ENCODE measurements around the gene RIPOR2.

The RIPOR2 gene, protein sequence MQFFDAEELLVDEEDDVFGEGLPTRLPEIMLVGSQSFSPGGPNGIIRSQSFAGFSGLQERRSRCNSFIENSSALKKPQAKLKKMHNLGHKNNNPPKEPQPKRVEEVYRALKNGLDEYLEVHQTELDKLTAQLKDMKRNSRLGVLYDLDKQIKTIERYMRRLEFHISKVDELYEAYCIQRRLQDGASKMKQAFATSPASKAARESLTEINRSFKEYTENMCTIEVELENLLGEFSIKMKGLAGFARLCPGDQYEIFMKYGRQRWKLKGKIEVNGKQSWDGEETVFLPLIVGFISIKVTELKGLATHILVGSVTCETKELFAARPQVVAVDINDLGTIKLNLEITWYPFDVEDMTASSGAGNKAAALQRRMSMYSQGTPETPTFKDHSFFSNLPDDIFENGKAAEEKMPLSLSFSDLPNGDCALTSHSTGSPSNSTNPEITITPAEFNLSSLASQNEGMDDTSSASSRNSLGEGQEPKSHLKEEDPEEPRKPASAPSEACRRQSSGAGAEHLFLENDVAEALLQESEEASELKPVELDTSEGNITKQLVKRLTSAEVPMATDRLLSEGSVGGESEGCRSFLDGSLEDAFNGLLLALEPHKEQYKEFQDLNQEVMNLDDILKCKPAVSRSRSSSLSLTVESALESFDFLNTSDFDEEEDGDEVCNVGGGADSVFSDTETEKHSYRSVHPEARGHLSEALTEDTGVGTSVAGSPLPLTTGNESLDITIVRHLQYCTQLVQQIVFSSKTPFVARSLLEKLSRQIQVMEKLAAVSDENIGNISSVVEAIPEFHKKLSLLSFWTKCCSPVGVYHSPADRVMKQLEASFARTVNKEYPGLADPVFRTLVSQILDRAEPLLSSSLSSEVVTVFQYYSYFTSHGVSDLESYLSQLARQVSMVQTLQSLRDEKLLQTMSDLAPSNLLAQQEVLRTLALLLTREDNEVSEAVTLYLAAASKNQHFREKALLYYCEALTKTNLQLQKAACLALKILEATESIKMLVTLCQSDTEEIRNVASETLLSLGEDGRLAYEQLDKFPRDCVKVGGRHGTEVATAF

DNA sequence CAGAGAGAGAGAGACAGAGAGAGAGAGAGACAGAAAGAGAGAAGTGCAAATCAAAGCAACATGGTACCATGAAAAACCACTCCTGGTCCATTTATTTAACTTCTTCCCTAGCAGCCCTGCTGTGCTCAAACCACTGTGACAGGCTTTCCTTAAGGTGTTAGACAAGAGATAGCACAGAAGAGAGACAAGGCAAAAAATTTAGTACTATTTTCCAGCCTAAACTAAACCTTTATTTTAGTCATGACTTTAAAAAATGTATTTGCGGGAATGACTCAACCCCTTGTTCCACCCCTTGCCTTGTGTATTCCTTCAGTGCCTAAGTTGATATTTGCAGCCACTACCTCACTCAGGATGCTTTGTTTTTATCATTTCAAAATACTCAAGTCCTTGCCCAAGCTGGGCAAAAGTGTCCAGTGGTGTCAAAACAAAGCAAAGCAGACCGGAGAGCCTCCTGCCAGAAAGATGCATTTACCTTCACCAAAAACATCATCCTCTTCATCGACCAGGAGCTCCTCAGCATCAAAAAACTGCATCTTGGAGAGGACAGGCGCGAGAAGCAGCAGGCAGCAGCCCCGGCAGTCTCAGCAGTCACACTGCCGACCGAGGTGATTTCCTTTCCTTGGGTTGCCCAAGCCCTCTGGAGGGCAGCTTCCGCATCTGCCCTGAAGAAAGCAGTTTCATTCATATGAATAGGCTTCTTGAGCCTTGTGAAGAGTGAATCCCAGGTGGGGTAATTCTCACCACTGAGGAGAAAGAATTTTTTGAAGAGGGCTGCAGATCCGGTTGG is at the start of gene RIPOR2:
Gene RIPOR2 (minus strand): TSS at position 595 of the 787 bp plus-strand sequence. CDS start 62 bp downstream, at position 533.
- no peak for DNase-seq (ENCODE audit: low read depth in 2 of 2)

DNA sequence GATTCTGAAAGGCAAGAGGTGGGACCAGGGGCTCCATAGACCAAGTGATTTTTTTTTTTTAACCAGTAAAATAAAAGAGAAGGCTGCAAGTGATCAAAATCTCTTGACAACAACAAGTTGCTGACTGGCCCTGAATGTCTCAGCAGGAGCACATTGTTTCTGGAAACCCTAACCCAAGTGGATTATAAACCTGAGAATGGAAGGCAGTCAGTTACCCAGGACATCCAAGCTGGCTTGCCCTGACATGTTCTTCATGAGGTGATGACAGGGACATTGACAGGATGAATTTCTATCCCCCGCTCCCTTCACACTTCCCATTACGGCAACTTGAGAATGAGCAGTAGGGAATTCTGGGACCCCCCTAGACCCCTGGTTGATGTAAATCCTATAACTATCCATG is 49.6 kb upstream of the RIPOR2 start:
- no peak for DNase-seq (ENCODE audit: low read depth in 2 of 2)

DNA sequence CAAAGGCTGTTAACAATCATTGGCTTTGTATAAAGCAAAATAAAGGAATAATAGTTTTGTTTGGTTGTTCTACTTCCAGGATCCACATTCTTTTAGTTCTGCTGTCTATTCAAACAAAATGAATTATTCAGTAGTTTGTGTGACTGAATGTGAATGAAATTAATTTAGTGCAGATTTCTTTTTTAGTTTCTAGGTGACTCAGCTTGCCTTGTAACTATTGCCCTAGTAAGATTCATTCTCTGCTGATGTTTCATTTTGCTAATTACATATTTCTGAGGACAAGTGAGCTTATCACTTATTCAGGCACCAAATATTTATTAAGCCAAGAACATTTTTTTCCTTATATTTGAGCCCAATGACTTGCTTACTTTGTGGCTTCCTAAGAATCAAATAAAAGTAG is 46.5 kb upstream of the RIPOR2 start:
- DNase-seq (ENCODE audit: low read depth in 2 of 2) = peak; percentile 82 to 85

DNA sequence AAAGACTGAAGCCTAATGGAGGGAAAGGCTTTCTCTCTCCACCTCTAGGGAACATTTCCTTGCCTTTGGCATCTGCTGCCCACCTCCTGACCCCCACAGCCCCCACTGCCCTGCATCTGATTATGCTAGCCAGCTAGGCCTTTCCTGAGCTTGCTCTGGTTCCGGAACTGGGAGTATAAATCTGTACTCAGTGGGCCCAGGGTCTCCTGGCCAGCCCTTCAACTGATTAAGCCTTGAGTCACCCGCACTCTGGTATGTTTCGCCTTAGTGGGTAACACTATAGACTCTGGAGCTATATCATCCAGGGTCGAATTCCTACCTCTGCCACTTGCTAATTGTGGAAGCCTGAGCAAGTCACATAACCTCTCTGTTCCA is 45.6 kb upstream of the RIPOR2 start:
- no peak for DNase-seq (ENCODE audit: low read depth in 2 of 2)

DNA sequence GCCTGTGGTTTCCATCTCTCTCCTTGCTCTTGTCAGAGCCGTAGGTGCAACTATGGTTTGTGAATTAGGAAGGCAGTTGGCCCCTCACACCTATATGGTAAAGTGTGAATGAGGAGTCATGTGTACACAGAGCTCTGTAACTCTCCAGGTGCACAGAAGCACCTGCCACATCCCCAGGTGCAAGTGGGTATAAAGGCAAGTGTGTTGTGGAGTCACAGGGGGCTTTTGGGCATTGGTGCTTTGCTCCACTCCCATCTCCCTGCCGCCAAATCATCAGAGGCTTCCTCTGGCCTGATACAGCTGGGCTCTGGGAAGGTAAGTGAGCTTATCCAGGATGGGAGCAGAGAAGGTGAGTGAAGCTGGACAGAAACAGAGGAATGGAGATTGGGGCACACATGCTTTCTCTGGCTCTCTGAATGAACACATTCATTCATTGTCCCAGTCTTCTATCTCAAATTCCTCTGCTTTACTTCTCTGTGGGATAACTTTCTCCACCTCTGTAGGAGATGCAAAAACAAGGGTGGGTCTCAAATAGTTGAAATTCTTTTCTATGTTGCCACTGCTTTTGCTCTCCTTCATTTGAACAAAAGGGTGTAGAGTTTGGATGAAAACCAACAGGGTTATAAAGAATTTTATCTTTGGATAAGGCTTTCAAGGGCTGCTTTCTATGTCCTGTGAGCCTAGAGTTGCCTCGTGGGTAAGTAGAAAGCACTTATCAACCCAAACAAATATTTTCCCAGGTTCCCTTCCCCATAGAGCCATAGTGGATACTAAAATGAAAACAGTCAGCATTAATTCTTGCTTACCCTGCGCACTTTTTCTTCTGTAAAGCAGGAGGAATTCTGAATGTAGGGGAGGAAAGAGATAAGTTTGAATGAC is 45.0 kb upstream of the RIPOR2 start:
- DNase-seq (ENCODE audit: low read depth in 2 of 2) = peak in 1 of 2 experiments; percentile 36

DNA sequence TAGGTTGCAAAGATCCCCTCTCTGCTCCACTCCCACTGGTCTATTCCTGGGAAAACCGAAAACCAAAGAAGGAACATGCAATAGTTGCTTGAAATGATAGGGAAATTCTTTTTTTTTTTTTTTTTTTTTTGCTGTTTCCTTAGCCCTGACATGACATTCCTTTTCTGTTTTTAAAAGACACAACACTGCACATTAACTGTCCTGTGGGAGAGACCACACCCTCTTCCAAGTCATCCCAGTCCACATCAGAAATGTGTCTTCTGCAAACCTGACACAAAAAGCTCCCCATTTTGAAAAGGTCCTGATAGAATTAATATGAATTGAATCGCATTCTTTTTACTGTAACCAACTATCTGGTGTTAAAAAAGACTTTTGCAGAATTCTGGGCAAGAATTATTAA is 43.4 kb upstream of the RIPOR2 start:
- DNase-seq (ENCODE audit: low read depth in 2 of 2) = no peak

DNA sequence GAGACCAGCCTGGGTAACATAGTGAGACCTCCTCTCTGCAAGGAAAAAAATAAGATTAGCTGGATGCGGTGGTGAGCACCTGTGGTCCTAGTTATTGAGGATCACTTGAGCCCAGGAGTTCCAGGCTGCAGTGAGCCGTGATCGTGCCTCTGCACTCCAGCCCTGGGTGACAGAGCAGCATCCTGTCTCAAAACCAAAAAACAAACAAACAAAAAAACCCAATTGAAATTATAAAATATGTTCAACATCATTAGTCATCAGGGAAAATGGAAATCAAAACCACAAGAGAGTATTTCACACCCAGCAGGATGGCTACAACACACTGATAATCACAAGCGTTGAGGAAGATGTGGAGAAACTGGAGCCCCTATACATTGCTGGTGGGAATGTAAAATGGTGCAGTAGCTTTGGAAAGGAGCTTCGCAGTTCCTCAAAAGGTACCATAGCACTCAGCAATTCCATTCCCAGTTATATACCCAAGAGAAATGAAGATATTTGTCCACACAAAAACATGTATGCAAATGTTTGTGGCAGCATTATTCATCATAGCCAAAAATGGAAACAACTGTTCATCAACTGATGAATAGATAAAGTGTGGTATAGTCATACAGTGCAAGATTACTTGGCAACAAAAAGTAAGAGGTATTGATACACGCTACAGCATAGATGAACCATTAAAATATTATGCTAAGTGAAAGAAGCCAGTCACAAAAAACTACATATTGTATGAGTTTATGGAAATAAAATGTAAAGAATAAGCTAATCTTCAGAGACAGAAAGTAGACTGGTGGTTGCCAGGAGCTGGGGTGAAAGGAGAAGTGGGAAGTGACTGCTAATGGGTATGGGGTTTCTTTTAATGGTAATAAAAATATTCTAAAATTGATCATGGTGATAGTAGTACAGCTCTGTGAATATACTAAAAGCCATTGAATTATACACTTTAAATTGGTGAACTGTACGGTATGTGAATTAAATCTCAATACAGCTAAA is 38.7 kb upstream of the RIPOR2 start:
- DNase-seq (ENCODE audit: low read depth in 2 of 2) = no peak

DNA sequence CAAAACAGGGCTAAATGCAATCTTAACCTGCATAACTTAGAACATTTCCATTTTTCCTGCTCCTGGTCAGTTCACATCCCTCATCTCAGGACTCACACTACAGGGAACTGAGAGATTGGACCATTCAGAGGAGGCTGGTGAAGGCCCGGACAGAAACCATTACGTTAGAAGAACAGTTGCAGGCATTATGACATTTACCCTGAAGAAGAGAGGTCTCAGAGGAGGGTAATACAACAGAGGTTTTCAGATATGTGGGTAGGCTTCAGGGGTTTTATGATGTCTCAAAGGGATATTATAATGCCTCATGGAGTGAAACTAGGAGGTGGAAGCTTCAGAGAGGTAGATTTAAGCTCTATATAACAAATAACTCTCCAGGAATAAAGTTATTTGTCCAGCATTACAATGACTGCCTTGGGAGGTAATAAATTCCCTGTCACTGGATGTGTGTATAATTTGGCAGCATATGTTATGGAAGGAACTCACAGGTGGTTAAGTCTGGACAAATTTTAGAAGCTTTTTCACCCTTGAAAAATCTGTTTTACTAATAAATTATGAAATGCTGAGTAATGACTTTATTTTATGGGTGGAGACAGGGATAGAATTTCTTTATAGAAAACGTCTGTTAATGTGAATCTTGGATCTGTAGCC is 36.7 kb upstream of the RIPOR2 start:
- DNase-seq (ENCODE audit: low read depth in 2 of 2) = peak in 1 of 2 experiments; percentile 10

DNA sequence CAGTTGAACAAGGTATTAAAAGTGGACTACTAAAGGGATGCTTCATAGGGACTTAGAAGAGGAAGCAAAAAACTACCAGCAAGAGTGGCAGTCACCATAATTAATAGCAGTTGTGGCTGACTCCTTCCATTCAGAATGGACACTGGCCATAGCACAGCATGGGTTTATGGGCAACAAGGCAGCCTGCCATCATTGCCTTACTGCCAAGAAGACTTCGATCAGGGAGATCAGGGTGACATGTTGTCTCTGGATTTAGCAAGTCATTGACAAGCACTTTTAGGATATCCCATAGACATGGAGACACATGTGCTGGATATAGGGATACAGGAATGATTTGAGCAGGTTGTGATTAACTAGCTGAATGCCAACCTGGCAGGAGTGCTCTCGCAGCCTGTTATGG is 35.3 kb upstream of the RIPOR2 start:
- no peak for DNase-seq (ENCODE audit: low read depth in 2 of 2)

DNA sequence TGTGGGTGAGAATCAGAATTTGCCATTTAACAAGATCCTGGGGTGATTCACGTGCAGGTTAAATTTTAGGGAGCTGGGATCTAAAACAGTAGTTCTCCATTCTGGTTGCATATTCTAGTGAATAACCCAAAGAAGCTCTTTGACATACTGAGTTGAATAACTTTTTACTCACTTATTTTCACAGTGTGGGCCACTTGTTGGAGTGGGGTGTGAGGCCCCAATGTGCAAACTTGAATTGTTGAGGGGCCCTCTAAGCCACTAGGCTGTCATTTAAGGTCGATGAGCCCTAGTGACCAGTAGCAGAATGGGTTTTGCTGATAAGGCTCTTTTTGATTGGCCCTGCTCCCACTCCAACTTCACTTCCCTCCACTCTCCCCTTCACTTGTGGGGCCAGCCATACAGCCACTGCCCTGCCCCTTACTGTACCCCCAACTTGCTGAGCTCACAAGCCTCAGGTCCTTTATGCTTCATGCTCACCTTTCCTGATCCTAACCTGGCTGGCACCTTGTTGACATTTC is 33.6 kb upstream of the RIPOR2 start:
- DNase-seq (ENCODE audit: low read depth in 2 of 2) = no peak

DNA sequence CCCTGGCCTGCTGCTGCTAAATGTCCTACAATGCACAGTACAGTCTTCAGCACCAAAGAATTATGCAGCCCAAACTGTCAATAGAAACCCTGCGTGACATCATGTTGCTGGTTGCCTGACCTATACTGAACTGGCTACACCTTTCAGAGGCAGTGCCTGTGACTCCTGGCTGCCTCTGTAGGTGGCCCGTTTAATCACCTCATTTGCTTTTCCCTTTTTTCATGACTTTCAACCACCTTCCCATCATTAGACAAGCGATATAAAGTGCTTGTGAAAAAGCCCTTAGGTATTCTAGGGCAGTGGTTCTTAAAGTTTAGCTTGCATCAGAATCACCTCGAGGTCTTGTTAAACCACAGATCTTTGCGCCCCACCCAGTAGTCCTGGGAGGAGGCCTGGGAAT is 33.0 kb upstream of the RIPOR2 start:
- DNase-seq (ENCODE audit: low read depth in 2 of 2) = no peak

DNA sequence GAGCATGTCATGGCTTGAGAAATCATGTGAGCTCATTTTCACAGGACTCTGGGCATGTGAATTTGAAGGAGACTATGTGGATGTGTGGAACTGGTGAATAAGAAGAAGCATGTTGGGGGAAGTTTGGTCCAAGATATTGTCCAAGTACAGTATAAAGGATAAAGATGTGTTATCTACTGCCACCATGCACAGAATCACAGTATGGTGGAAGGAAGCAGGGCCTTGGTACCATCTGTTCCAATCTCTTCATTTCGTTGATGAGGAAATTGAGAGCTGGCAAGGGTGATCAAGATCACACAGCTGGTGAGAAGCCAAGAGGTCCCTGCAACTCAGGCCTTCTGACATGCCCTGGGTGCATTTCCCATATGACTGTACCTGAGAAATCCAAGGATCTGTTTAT is 31.5 kb upstream of the RIPOR2 start:
- no peak for DNase-seq (ENCODE audit: low read depth in 2 of 2)

DNA sequence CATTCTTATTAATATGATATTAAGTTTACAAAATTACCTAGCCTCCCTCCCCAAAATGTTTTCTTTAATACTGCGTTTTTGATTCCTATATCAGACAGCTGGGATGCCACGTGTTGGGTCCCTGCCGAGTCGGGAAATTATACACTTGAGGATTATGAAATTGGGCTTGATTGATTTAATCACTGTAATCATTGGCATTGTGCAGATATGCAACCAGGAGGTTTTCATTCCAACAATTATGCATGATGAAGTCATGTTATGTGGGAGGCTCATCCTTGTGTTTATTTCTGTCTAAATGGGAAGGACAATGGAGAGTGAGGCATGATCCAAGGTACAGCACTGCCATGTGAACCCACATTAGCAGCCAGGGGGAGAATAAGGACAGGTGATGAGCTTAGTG is 30.6 kb upstream of the RIPOR2 start:
- DNase-seq (ENCODE audit: low read depth in 2 of 2) = no peak

DNA sequence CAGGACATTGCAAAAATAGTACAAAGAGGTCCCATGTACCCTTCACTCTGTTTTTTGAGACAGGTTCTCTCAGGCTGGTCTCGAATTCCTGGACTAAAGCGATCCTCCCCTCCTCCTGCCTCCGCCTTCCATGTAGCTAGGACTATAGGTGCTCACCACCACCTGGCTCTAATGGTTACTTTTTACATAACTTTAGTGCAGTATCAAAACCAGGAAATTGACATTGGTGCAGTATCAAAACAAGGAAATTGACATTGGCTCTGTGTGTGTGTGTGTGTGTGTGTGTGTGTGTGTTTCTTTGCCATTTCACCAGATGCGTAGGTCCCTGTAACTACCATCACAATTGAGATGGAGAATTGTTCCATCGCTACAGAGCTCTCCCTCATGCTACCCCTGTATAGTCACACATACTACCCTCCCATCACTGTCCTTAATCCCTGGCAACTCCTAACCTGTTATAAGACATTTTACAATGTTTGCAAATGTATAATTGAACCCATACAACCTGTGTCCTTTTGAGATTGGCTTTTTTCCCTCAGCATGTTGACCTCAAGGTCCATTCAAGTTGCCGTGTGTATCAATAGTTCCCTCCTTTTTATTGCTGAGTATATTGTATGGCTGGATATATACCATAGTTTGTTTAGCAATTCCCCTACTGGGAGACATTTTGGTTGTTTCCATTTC is 28.3 kb upstream of the RIPOR2 start:
- DNase-seq (ENCODE audit: low read depth in 2 of 2) = no peak

DNA sequence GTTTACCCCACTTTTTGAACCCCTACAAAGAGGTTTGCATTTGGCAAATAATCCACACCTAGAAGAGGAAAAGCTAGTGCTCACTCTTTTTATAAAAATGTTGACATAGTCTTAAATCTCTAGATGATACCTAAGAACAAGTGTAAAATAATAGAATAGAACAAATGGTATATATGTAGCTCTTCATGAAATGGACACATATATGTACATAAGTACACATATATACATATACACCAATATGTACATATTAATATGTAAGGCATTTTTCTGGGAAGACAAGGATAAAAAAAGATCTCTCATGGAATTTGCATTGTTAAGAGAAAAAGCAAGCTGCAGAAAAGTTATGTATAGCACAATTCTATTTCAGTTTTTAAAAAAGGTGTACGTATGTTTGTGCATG is 27.6 kb upstream of the RIPOR2 start:
- DNase-seq (ENCODE audit: low read depth in 2 of 2) = no peak

DNA sequence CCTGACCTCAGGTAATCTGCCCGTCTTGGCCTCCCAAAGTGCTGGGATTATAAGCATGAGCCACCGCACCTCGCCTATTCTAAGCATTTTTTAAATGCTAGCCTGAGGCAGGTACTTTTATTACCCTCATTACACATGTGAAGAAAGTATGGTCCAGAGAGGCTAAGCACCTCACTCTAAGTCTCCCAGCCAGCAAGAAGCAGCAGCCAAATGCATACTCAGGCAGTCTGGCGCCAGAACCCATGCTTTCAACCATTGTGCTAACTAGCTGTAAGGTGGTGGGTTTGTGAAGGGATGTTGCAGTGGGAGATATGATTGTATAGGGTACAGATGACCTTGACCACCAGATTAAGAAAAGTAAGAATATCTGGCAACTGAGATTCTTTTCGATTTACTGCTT is 26.1 kb upstream of the RIPOR2 start:
- no peak for DNase-seq (ENCODE audit: low read depth in 2 of 2)

DNA sequence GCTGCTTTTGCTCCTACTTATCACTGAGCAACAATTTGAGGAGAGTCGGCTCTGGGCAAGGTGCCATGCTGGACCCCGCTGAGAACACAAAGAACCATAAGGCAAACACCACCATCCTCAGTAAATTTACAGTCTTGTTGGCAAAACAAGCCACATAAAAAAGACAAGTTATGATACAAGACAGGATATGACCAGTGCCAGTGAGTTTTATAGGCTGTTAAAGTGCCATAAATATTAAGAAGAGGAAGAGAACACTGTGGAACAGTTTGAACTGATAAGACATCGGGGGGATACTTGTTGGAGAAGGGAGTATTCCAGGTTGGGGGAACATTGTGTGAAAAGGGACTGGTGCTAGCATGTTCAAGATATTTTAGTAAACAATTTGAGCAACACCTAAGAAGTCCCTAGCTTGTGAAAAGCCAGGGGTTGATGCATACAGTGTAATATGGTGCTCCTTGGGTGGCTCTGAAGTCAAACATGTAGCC is 25.3 kb upstream of the RIPOR2 start:
- no peak for DNase-seq (ENCODE audit: low read depth in 2 of 2)

DNA sequence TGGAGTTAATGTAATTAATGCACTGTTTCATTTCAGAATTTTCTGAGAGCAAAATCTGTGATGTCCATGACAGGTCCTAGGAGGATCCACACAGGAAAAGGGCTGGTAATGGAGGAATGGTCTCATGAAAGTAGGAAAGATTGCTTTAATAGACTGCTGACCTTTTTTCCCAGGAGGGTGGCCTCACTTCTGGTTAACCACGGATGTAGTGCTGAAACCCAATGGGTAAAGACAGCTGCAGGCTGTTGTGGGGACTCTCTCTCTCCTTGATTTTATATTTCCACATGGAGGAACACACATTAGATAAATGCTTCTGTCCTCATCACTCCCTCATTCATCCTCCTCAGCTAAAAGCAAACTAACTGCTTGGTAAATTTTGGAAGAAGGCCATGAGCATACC is 23.6 kb upstream of the RIPOR2 start:
- DNase-seq (ENCODE audit: low read depth in 2 of 2) = no peak
